ENCODE data around the gene SCRT2. TPM values are rescaled to one million over a fixed set of nuclear protein-coding genes. Genes with fewer than 3 reads are reported as not detected.
"Not testable (repeated sequence)": the region's sequence is repeated elsewhere in the genome, so short reads cannot be mapped to it uniquely, and the experiment has no call there.

The SCRT2 gene
- total RNA-seq, 1 experiment from 2014 or later = not detected

GRCh38 chr20:701401-702129 is 26.0 kb upstream of the SCRT2 start:
- no peak for DNase-seq (ENCODE audit: extremely low read depth, low read depth)

DNA sequence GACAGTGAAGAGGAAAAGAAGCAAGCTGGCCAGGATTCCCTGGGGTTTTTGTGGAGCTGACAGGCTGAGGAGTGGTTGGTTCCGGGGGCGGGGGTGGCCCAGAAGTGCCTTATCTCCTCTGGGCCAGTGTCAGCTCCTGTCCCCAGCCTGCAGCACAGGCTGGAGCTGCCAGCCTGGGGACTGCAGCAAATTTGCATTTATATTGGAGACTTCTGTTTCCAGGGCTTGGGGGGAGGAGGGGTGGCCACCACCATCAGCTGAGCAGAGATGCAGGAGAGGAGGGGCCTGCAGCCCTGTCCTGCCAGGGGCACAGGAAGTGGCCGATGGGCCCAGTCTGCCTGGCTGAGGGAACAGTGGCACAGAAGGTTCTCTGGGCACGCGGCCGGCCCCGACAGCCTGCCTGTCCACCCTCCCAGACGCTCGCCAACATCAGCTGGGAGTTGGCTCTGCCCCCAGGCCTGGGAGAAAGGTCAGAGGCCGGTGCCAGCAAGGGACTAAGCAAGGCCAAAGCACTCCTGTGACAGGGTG is 24.3 kb upstream of the SCRT2 start:
- no peak for DNase-seq (ENCODE audit: extremely low read depth, low read depth)

- no peak for DNase-seq (ENCODE audit: extremely low read depth, low read depth)
Measured at GRCh38 chr20:699342-699741, 23.7 kb upstream of the SCRT2 start.

- DNase-seq (ENCODE audit: extremely low read depth, low read depth) = no peak
Measured at GRCh38 chr20:698276-698675, 22.7 kb upstream of the SCRT2 start.

GRCh38 chr20:697826-698225 is 22.2 kb upstream of the SCRT2 start:
- no peak for DNase-seq (ENCODE audit: extremely low read depth, low read depth)

- DNase-seq (ENCODE audit: extremely low read depth, low read depth) = no peak
Measured at GRCh38 chr20:695165-695866, 19.7 kb upstream of the SCRT2 start.

GRCh38 chr20:694496-694895 is 18.9 kb upstream of the SCRT2 start:
- DNase-seq (ENCODE audit: extremely low read depth, low read depth) = no peak

DNA sequence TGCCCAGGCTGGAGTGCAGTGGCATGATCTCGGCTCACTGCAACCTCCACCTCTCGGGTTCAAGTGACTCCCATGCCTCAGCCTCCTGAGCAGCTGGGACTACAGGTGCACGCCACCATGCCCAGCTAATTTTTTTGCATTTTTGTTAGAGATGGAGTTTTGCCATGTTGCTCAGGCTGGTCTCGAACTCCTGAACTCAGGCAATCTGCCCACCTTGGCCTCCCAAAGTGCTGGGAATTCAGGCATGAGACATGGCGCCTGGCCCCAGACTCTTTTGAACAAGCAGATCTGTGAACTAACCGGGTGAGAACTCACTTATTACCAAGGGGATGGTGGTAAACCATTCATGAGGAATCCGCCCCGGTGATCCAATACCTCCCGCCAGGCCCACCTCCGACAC is 18.2 kb upstream of the SCRT2 start:
- not testable (repeated sequence) for DNase-seq (ENCODE audit: extremely low read depth, low read depth)

DNA sequence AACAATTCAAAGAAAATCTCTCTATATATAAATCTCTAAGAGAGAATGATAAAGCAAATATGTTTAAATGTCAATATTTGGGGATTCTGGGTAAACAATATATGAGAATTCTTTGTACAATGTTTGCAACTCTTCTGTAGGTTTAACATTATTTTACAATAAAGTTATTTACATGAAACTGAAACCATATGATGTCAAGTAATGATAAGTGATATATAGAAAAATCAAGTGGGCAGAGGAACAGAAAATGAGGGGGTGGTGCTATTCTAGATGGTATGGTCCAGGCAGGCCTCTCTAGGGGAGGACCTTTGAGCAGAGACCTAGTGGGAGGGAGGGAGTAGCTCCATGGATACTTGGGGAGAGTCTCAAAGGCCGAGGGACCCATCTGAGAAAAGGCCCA is 16.4 kb upstream of the SCRT2 start:
- DNase-seq (ENCODE audit: extremely low read depth, low read depth) = no peak

- DNase-seq (ENCODE audit: extremely low read depth, low read depth) = no peak
Measured at GRCh38 chr20:689947-690346, 14.3 kb upstream of the SCRT2 start.

DNA sequence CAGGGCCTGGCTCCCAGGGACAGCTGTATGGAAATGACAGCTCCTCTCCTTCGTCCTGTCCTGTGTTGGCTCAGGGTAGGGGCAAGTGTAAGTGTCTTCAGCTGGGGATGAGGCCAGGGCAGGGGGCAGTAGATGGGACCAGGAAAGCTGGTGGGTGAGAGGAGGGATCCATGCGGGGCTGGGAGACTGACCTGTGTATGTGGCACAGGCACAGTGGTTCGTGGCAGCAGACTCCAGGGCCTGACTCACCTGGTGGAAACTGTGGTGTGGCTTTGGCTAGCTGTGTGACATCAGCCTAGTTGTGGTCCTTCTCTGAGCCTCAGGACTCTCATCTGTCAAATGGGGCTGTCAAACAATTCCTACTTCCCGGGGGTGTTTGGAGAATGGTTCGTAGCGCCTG is 13.7 kb upstream of the SCRT2 start:
- DNase-seq (ENCODE audit: extremely low read depth, low read depth) = no peak

DNA sequence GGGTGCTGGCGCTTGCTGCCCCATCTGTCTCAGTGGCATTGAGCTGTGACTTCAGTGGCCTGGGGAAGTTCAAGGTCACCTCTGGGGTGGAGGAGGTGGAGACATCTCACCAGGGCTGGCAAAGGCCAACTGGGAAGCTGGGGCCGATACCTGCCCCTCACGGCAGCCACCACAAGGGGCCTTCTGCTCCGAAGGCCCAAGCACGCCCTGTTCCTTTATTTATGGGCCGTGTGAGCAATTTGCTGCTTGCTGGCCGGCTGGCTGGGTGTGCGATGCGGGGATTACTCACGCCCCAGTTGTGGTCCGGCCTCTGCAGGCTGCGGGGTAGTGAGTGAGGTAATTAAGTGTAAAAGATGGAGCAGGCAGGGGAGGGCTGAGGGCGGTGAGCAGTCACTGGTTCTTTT is 13.2 kb upstream of the SCRT2 start:
- no peak for DNase-seq (ENCODE audit: extremely low read depth, low read depth)

DNA sequence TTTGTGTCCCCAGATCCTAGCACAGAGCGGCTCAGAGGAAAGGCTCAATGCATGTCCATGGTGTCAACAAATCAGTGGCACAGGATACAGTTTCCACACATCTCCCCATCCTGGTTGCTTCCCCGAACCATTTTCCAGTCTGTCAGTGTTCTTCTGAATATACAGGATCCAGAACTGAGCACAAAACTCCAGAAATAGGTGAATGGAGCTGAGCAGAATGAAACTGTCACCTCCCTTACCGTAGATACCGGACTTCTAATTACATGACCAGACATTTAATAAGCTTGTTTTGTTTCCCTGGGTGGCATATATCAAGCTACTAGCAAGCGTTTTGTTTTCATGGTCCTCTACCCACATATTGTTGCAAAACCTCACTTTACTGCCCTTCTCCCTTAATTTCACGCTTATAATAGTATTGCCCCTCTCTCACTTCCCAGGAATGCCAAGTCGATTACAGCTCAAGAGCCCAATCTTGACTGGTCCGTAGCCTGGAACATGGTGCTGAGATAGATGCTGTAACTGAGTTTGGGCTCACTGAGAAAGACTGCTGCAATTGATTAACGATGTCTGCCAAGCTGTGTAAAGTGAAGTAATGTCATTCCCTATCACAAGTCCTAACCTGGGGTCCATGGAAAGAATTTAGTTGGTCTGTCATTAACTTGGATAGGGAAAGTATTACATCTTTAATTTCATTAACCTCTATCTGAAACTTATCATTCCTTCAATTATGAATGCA is 12.0 kb upstream of the SCRT2 start:
- DNase-seq (ENCODE audit: extremely low read depth, low read depth) = no peak

DNA sequence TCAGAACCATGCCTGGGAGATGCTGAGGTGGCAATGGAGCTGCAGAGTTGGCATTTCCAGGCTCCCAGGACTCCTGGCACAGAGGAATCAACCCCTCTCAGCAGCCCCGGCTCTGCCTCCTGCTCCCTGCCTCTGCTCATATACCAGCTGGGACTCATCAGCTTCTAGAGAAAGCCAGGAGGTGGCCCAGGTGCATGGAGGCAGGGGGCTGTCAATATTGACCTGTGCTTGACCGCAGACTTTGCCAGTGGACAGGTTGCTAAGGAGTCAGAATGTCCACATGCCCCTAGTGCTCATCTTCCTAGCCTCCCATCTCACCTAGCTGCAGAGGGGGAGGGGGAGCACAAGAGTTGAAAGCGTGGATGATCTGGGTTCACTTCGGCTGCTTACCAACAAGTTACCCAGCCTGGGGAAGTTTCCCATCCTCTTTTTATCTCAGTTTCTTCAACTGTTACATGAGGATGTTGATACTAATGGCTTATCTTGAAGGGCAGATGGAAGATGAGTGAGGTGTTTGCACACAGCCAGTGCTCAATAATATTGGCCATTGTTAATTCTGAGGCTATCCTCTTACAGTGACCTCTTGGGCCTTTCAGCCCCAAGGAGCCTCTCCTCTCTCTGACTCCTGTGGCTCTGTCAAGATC is 9.2 kb upstream of the SCRT2 start:
- no peak for DNase-seq (ENCODE audit: extremely low read depth, low read depth)

DNA sequence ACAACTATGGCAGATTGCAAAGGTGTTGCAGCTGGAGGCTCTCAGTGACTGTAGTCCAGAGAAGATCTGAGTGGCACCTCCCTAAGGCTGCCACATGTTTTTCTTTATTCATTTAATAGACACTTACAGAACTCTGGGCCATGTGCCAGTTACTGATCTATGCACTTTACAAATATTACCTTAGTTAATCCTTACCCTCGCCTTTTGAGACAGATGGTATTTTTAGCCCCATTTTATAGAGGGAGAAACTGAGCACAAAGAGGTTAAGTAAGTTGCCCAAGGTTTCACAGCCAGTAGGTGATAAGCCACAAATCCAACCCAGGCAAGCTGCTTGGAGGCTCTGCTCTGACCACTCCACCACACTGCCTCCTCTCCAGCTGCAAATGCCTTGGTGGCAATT is 6.5 kb upstream of the SCRT2 start:
- no peak for DNase-seq (ENCODE audit: extremely low read depth, low read depth)

GRCh38 chr20:680638-681187 is 5.1 kb upstream of the SCRT2 start:
- DNase-seq (ENCODE audit: extremely low read depth, low read depth) = no peak

DNA sequence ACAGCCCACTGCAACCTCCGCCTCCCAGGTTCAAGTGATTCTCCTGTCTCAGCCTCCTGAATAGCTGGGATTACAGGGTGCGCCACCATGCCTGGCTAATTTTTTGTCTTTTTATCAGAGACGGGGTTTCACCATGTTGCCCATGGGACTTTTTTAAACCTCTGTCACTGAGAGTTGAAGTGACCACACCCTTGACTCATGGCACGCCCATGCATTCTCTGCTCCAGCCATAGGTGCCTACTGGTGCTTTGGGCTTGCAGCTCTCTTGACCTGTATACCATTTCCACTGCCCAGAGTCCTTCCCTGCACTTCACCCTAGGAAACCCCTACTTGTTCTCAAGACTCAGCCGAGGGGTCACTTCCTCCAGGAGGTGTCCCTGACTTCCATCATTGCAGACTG is 2.4 kb upstream of the SCRT2 start:
- no peak for DNase-seq (ENCODE audit: extremely low read depth, low read depth)

DNA sequence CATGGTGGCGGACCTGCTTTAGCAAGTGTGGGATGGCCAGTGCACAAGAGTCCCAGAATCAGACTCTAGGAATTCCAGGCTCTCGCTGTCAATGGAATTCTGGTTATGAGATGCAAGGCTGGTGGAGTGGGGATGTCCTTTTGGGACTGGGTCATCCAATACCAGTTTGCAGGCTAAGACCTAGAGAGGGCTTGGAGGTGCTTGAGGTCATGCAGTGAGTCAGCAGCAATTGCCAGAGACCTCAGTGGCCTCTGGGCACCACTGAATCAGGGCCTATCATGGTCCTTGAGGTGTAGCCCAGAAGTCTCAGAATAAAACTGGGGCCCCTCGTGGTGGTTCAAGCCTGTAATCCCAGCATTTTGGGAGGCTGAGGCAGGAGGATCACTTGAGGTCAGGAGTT is 1.4 kb upstream of the SCRT2 start:
- no peak for DNase-seq (ENCODE audit: extremely low read depth, low read depth)

- DNase-seq (ENCODE audit: extremely low read depth, low read depth) = no peak
Measured at GRCh38 chr20:676315-676937, 824 bp upstream of the SCRT2 start.

GRCh38 chr20:675033-675452 is 559 bp downstream of the SCRT2 start:
- DNase-seq (ENCODE audit: extremely low read depth, low read depth) = no peak
